ENCODE data around the gene ADD2.
"Not testable (repeated sequence)": the region's sequence is repeated elsewhere in the genome, so short reads cannot be mapped to it uniquely, and the experiment has no call there.

ADD2 gene, protein sequence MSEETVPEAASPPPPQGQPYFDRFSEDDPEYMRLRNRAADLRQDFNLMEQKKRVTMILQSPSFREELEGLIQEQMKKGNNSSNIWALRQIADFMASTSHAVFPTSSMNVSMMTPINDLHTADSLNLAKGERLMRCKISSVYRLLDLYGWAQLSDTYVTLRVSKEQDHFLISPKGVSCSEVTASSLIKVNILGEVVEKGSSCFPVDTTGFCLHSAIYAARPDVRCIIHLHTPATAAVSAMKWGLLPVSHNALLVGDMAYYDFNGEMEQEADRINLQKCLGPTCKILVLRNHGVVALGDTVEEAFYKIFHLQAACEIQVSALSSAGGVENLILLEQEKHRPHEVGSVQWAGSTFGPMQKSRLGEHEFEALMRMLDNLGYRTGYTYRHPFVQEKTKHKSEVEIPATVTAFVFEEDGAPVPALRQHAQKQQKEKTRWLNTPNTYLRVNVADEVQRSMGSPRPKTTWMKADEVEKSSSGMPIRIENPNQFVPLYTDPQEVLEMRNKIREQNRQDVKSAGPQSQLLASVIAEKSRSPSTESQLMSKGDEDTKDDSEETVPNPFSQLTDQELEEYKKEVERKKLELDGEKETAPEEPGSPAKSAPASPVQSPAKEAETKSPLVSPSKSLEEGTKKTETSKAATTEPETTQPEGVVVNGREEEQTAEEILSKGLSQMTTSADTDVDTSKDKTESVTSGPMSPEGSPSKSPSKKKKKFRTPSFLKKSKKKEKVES

GRCh38 chr2:70767699-70768589, at the start of gene ADD2:
ADD2 (minus strand) TSS chr2:70768200; CDS start chr2:70706408, 61,792 bp downstream.
- DNase-seq = no peak

GRCh38 chr2:70817284-70817954, 49.4 kb upstream of the ADD2 start:
- no peak for DNase-seq

DNA sequence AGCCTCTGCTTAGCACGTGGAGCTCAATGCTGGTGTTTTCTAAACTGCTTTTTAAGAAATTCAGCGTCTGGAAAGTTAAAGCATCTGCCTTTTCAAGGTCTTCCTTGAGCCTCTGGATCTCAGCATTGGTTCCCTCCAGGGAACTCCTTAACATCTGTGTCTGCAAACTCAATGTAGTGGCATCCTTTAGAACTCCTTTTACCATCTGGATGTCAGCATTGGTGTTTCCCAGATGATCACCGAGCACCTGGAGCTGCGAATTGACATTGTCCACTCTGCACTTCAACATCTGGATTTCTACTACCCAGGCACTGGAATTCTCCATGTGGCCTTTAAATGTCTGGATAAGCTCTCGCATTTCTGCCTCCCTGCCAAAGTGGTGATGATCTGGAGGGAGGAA, 48.7 kb upstream of the ADD2 start:
- DNase-seq = no peak

GRCh38 chr2:70808983-70809958, 41.3 kb upstream of the ADD2 start:
- no peak for DNase-seq

DNA sequence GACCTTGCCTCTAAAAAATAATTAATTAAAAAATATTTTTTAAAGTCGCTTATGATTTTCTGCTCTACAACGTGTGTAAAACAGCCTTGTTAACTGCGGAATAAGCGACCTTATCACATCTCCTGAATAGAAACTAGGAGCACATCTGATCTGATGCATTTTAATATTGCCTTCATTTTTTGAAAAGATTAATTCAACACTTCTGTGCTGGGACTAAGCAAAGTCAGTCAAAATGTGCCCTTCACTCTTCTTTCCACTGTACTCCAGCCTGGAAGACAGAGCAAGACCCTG, 39.8 kb upstream of the ADD2 start:
- DNase-seq = no peak

- no peak for DNase-seq
Measured at GRCh38 chr2:70807102-70807827, 39.3 kb upstream of the ADD2 start.

- DNase-seq = no peak
Measured at GRCh38 chr2:70806620-70807019, 38.6 kb upstream of the ADD2 start.

- no peak for DNase-seq
Measured at GRCh38 chr2:70806013-70806412, 38.0 kb upstream of the ADD2 start.

DNA sequence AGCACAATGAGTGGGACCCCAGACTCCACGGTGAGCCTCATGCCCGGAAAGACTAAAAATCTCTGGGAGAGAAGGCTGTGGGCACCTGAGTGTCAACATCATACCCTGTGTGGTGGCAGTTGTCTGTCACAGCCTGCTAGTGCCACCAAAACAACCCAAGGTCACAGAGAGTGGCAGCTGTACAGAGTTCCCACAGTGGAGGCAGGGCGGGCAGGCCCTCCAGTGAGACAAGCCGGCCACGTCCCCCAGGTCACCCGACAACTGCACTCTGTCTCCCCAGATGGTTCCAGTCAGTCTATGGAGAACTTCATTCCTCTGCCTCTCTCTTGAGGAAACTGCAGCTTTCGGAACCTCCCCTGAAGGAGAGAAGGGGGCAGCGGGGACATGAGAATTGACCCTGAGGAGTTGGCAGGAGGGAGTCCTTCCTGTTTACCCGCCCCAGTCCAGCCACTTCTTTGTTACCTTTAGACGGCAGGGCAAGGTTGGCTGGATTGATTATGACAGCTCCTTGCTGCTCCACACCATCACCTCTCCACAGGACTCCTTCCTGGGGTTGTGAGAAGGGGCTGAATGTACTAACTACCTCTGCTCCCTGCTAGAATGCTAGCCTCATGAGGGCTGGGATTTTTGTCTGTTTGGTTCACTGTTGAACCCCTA, 33.7 kb upstream of the ADD2 start:
- DNase-seq = no peak

DNA sequence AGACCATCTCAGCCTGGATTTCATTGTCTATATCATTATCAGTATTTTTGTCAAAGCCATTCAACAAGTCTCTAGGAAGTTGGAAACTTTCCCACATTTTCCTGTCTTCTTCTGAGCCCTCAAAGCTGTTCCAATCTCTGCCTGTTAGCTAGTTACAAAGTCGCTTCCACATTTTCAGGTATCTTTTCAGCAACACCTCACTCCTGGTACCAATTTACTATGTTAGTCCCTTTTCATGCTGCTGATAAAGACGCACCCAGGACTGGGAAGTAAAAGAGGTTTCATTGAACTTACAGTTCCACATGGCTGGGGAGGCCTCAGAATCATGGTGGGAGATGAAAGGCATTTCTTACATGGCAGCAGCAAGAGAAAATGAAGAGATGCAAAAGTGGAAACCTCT, 31.7 kb upstream of the ADD2 start:
- DNase-seq = no peak

DNA sequence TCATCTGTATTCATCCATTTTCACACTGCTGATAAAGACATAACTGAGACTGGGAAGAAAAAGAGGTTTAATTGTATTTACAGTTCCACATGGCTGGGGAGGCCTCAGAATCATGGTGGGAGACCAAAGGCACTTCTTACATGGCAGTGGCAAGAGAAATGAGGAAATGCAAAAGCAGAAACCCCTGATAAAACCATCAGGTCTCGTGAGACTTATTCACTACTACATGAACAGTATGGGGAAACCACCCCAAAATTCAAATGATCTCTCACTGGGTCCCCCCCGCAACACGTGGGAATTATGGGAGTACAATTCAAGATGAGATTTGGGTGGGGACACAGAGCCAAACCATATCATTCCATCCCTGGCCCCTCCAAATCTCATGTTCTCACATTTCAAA, 30.0 kb upstream of the ADD2 start:
- DNase-seq = not testable (repeated sequence)

GRCh38 chr2:70797506-70797905, 29.5 kb upstream of the ADD2 start:
- no peak for DNase-seq

DNA sequence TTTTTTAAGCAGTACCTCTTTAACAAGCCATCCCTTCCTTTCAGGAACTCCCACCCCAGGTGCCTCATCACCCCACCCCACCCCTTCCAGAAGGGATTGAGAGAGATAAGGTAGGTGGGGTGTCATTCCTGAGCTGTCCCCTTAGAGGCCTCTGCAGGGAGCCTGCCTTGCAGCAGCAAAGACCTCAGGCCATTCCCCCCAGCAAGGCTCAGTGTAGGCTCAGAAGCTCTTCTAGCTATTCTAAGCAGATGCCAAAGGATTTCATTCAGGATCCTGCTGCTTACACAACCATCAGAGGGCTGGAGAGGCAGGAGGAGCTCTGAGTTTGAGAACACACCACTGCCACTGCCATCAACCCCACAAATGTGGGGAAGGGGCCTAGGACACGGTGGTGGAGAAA, 28.3 kb upstream of the ADD2 start:
- DNase-seq = no peak

GRCh38 chr2:70795164-70795995, 27.4 kb upstream of the ADD2 start:
- no peak for DNase-seq

GRCh38 chr2:70793450-70793849, 25.4 kb upstream of the ADD2 start:
- no peak for DNase-seq

GRCh38 chr2:70790136-70790828, 22.3 kb upstream of the ADD2 start, which contains the start of gene FIGLA:
FIGLA (minus strand) TSS chr2:70790643; CDS start chr2:70790638, 5 bp downstream.
- DNase-seq = no peak

GRCh38 chr2:70789304-70790135, 21.5 kb upstream of the ADD2 start:
- no peak for DNase-seq

Measured in T1000 (cell line).